Fibroblast of skin of left quadriceps (primary cell): ENCODE data around the gene ZNF573.
A peak's percentile ranks its signal among the peaks of the same experiment; 100 is the strongest.
"Not testable (repeated sequence)": the region's sequence is repeated elsewhere in the genome, so short reads cannot be mapped to it uniquely, and the experiment has no call there.

Experiments
- DNase-seq, 2 experiments: peaks; one replicate each; pipeline ENCODE4 v3.0.0-alpha.2; 2013; ENCODE audit warnings: low read depth in 2 of 2

The ZNF573 gene

GRCh38 chr19:37779127-37780005 is at the start of gene ZNF573:
Gene ZNF573 (minus strand): TSS chr19:37779586. CDS start chr19:37773729, 5,857 bp downstream.
- DNase-seq = peak; percentile 73 to 77

DNA sequence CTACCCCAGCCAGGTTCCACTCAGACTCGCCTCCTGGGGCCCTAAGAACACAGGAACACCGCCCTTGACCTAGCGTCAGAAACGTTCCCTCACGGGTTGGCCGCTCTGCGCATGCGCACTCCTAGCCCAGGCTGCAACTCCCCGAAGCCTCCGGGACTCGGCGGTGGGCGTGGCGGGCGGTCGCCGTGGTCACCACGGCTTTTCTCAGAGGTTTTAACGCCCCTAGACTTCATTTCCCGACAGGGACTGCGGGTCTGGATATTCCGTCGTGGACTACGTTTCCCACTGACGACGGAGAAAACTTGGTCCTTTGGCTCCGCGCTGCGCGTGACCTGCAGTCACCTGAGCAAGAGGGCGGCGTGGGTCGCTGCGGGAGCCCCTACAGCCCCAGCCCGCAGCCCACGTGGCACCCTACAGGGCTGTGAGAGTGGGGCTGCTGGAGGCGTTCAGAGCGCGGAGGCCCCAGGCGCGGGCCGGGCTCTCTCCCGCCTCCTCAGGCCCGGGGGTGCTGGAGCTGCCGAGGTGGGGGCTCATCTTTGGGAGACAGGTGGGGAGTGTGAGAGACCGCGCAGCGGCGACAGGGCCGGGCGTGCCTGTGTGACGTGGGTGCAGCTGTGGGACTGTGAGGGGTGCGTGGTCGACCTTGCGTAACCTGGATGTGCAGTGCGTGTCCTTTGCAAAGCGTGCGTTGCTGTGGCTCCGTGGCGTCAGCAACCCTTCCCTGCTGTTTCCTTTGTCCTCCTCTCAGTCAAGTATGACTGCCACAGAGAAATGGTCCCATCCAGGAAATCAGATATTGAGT is 38.0 kb upstream of the ZNF573 start:
- peak in 1 of 2 experiments; percentile 13 for DNase-seq

GRCh38 chr19:37815611-37816010 is 36.2 kb upstream of the ZNF573 start:
- not testable (repeated sequence) for DNase-seq

- no peak for DNase-seq
Measured at GRCh38 chr19:37813340-37813739, 34.0 kb upstream of the ZNF573 start.

DNA sequence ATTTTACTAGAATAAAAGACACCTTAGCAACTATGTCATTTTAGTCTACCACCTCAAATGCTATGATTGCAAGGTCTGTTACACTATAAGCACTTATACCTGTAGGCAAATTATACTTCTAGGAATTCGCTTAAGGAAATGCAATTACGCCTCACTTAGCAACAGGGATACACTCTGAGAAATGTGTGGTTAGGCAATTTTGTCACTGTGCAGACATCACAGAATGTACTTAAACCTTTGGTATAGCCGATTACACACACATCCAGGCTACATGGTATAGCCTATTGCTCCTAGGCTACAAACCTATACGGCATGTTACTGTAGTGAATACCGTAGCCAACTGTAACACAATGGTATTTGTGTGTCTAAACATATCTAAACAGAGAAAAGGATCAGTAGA is 30.0 kb upstream of the ZNF573 start:
- DNase-seq = no peak

DNA sequence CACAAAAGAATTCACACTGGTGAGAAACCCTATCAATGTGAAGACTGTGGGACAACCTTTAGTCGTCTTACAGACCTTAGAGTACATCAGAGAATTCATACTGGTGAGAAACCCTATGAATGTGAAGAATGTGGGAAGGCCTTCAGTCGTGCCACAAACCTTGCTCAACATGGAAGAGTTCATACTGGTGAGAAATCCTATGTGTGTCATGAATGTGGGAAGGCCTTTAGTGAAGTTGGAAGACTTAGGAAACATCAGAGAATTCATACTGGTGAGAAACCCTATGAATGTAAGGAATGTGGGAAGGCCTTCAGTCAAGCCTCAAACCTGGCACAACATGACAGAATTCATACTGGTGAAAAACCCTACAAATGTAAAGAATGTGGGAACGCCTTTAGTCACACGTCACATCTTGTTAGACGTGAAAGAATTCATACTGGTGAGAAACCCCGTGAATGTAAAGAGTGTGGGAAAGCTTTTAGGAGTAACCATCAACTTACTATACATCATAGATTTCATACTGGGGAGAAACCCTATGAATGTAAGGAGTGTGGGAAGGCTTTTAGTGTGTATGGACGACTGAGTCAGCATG is 24.0 kb upstream of the ZNF573 start:
- DNase-seq = no peak

GRCh38 chr19:37790244-37790925 is 11.0 kb upstream of the ZNF573 start:
- no peak for DNase-seq

- DNase-seq = no peak
Measured at GRCh38 chr19:37778613-37779126, 716 bp downstream of the ZNF573 start.

- no peak for DNase-seq
Measured at GRCh38 chr19:37770985-37771384, 8.4 kb downstream of the ZNF573 start.

DNA sequence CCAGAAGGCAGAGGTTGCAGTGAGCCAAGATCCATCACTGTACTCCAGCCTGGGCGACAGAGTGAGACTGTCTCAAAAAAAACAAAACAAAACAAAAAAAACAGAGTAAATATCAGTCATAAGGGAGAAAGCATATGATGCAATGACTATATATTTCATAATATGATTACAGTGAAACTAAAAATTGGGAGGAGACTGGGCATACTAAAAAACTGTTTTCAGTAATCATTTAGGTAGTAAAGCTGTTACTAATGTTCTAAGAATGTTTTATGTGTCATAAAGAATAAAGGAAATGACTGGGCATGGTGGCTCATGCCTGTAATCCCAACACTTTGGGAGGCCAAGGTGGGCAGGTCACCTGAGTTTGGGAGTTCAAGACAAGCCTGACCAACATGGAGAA is 15.9 kb downstream of the ZNF573 start:
- no peak for DNase-seq

- not testable (repeated sequence) for DNase-seq
Measured at GRCh38 chr19:37757683-37758082, 21.7 kb downstream of the ZNF573 start.

GRCh38 chr19:37738371-37738770 is 41.0 kb downstream of the ZNF573 start:
- DNase-seq = no peak

- DNase-seq = no peak
Measured at GRCh38 chr19:37725181-37725580, 54.2 kb downstream of the ZNF573 start.

- DNase-seq = no peak
Measured at GRCh38 chr19:37719927-37720265, 59.5 kb downstream of the ZNF573 start.

- DNase-seq = peak; percentile 73
Measured at GRCh38 chr19:37719111-37719926, 60.1 kb downstream of the ZNF573 start, which contains the start of gene ZNF607. Gene ZNF607 (minus strand): TSS chr19:37719761. CDS start chr19:37711618, 8,143 bp downstream.

DNA sequence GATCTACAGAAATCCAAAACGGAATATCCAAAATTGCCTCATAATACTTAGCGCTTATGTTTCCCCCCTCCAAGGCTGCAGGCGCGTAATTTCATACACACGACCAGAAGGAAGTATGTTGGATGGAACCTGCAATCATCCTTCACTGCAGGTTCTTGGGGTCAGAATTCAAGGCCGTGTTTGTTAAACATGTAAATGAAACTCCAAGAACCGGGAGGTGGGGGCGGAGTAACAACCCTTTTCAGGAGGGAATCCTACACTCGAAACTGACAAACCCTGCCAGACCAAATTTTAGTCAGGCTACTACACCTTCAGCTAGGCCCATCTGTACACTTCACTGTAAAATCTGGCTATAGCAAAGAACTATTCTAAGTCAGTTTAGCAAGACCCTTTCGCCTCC is 61.1 kb downstream of the ZNF573 start:
- DNase-seq = no peak

DNA sequence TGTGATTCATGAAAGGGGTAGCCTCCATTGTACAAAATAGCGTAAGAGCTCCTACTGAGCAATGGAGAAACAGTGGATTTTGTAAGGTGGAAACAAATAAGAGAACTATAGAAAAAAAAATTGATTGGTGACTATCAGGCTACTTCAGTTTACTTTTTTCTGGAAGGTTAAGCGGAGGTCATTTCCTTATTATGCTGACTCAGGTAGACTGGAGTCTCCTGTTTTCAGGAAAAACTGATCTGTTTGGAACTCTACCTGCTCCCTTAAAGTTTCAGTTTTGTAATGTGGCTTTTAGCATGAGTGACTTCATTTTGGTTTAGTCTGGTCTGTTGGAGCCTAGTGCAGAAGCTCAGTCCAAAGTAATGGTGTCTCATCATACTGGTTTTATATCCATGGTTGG is 63.2 kb downstream of the ZNF573 start:
- DNase-seq = no peak

GRCh38 chr19:37706052-37706605 is 73.3 kb downstream of the ZNF573 start:
- no peak for DNase-seq

GRCh38 chr19:37699057-37699456 is 80.3 kb downstream of the ZNF573 start:
- DNase-seq = no peak

DNA sequence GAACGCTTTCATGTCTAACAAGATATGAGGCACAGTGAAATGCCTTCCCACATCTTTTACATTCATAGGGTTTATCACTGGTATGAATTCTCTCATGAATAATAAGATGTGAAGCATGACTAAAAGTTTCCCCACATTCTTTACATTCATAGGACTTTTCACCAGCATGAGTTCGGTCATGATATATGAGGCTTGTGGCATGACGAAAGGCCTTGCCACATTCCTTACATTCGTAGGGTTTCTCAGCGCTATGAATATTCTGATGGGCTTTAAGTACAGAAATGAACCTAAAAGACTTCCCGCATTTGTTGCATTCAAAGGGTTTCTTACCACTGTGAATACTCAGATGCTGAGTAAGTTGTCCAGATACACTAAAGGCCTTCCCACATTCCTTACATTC is 81.2 kb downstream of the ZNF573 start:
- DNase-seq = no peak
